Thoracic aorta (tissue), 2 donors: ENCODE measurements around the gene NXT1. TPM values are rescaled to one million over a fixed set of nuclear protein-coding genes. Genes with fewer than 3 reads are reported as not detected.

Experiments
- ATAC-seq: fragments of 150-250 bp; one replicate; pipeline ENCODE4 v1.8.0; 2017; ENCODE audit warnings: low read depth; ENCODE audit not compliant: insufficient number of reproducible peaks, low FRiP score
- DNase-seq: peaks from one replicate; pipeline ENCODE4 v3.0.0-alpha.2; 2020; ENCODE audit warnings: low spot score
- H3K27ac ChIP-seq, 2 donors: fragments of 200-600 bp; sonication (generic); 1 replicate in 1 of 2; 2 replicates in 1 of 2; pipeline ENCODE4 v1.5.1; 2016; ENCODE audit warnings: mild to moderate bottlenecking in 2 of 2, moderate library complexity in 2 of 2
- H3K27me3 ChIP-seq: fragments of 200-600 bp; sonication (generic); replicated peaks from 2 replicates; pipeline ENCODE4 v1.6.0; 2016; ENCODE audit warnings: mild to moderate bottlenecking; ENCODE audit not compliant: insufficient read depth
- H3K36me3 ChIP-seq: fragments of 200-600 bp; sonication (generic); one replicate; pipeline ENCODE4 v1.5.1; 2016
- H3K4me1 ChIP-seq, 2 donors: fragments of 200-600 bp; sonication (generic); 1 replicate in 1 of 2; 2 replicates in 1 of 2; pipeline versions ENCODE4 v1.5.1 to v1.6.0; 2016; ENCODE audit warnings: low read depth in 2 of 2, mild to moderate bottlenecking in 1 of 2; ENCODE audit not compliant: control insufficient read depth in 1 of 2
- H3K4me3 ChIP-seq: fragments of 200-600 bp; sonication (generic); 2 replicates; pipeline ENCODE4 v1.5.1; 2016; ENCODE audit warnings: mild to moderate bottlenecking
- H3K9me3 ChIP-seq: fragments of 200-600 bp; sonication (generic); 2 replicates; pipeline ENCODE4 v1.5.1; 2016
- total RNA-seq, 2 donors: library from RNA; depleted of rRNA; stranded (reverse); fragments of >200 nt; gene quantifications; one replicate each; pipeline versions ENCODE4 v1.1.0 to v1.2.3, GENCODE V29; 2016
- TF ChIP-seq, protein P1 (sequence below): fragments of 200-600 bp; sonication (generic); IDR thresholded peaks from one replicate; pipeline ENCODE4 v1.5.1; 2019; ENCODE audit warnings: antibody characterized with exemption

Gene NXT1
- total RNA-seq, 2 donors from 2014 or later: 21.8 to 79.6 TPM

DNA sequence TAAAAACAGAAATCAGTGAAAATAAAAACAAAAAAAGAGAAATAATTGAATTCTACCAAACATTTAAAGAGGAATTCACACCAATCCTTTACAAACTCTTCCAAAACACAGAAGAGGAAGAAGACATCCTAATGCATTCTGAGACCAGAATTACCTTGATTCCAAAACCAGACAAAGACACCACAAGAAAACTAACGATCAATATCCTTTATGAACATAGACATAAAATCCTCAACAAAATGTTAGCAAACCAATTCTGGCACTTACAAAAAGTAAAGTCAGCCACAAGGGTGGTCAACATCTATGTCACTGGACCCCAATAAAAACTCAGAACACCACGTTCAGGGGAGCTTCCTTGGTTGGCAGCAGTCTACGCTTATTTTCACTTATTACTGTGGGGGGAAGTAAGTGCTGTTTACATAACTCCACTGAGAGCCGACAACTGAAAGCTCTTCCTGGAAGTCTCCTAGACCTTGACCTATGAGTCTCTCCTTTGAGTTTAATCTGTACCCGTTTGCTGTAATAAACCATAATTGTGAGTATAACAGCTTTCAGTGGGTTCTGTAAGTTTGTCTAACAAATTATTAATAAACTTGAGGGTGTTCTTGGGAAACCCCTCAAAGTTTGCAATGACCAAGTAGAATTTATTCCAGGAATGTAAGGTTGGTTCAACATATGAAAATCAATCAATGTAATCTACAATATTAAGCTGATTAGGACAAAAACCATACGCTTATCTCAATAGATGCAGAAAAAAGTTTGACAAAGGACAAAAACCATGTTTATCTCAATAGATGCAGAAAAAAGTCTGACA lies 35.9 kb downstream of the NXT1 start:
- no peaks in the 10 kb centered on the region for H3K4me1 ChIP-seq
- ATAC-seq (no peak), DNase-seq (no peak)
- H3K9me3 ChIP-seq: no peaks in the 10 kb centered on the region
- H3K36me3 ChIP-seq: no peaks in the 10 kb centered on the region
- no peak overlapping the region for H3K27ac ChIP-seq
- H3K27me3 ChIP-seq: no peaks in the 10 kb centered on the region
- H3K4me3 ChIP-seq: no peak overlapping the region
- TF ChIP-seq, protein P1, sequence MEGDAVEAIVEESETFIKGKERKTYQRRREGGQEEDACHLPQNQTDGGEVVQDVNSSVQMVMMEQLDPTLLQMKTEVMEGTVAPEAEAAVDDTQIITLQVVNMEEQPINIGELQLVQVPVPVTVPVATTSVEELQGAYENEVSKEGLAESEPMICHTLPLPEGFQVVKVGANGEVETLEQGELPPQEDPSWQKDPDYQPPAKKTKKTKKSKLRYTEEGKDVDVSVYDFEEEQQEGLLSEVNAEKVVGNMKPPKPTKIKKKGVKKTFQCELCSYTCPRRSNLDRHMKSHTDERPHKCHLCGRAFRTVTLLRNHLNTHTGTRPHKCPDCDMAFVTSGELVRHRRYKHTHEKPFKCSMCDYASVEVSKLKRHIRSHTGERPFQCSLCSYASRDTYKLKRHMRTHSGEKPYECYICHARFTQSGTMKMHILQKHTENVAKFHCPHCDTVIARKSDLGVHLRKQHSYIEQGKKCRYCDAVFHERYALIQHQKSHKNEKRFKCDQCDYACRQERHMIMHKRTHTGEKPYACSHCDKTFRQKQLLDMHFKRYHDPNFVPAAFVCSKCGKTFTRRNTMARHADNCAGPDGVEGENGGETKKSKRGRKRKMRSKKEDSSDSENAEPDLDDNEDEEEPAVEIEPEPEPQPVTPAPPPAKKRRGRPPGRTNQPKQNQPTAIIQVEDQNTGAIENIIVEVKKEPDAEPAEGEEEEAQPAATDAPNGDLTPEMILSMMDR: no peak

DNA sequence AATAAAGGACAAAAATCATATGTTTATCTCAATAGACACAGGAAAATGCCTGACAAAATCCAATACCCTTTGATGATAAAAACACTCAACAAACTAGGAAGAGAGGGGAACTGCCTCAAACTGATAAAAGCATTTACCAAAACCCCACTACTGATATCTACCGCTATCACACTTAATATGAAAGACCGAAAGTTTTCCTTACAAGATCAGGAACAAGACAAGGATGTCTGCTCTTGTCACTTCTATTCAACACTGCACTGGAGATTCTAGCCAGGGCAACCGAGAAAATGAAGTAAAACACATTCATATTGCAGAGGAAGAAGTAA lies 36.5 kb downstream of the NXT1 start:
- ATAC-seq: no peak
- H3K9me3 ChIP-seq: no peaks in the 10 kb centered on the region
- TF ChIP-seq, protein P1: no peak
- H3K27me3 ChIP-seq: no peaks in the 10 kb centered on the region
- no peak overlapping the region for H3K27ac ChIP-seq
- H3K36me3 ChIP-seq: no peaks in the 10 kb centered on the region
- no peaks in the 10 kb centered on the region for H3K4me1 ChIP-seq
- no peak overlapping the region for H3K4me3 ChIP-seq
- DNase-seq: no peak

DNA sequence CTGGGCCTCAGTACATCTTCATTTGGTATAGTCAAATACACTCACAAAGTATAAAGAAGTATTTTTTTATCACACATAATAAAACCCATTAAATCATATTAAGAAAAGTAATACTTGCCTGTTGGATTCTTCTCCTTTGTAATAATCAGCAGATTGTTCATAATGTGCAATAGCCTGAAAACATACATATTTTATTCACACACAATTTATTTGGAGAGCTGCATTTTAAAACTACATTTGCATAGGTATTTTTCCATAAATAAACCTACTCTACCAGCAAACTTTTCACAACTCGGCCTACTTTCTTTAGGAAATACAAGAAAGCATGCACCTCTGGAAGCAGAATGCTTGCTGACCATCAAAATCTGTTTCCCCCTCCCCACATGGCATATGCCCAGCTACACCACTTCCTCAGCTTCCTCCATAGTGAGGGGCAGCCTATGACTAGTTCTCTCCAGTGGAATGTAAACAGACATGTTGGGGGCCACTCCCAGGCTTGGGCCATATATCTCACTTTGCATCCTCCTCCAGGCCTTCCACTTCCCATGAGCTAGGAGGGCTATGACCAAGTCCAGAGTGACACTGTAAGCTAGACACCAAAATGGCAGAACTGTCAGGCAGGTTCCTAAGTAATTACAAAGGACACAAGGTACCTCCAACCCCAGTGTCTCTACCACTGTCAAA lies 39.6 kb downstream of the NXT1 start:
- TF ChIP-seq, protein P1: no peak
- Histone ChIP-seq H3K27ac (no peak overlapping the region), H3K9me3 (no peaks in the 10 kb centered on the region), H3K36me3 (peaks cover 19% of the 10 kb centered on the region), H3K4me1 (no peaks in the 10 kb centered on the region), H3K4me3 (no peak overlapping the region), H3K27me3 (no peaks in the 10 kb centered on the region)
- ATAC-seq (no peak), DNase-seq (no peak)

- DNase-seq: no peak
- H3K9me3 ChIP-seq: no peaks in the 10 kb centered on the region
- no peak overlapping the region for H3K4me3 ChIP-seq
- ATAC-seq: no peak
- peaks cover 19% of the 10 kb centered on the region for H3K36me3 ChIP-seq
- TF ChIP-seq, protein P1: no peak
- H3K27me3 ChIP-seq: no peaks in the 10 kb centered on the region
- H3K4me1 ChIP-seq: no peaks in the 10 kb centered on the region
- no peak overlapping the region for H3K27ac ChIP-seq
These were observed 41.2 kb downstream of the NXT1 start for GRCh38 chr20:23391707-23392310.

- no peaks in the 10 kb centered on the region for H3K4me1 ChIP-seq
- H3K9me3 ChIP-seq: no peaks in the 10 kb centered on the region
- no peak overlapping the region for H3K4me3 ChIP-seq
- DNase-seq (no peak), ATAC-seq (no peak)
- H3K36me3 ChIP-seq: peaks cover 23% of the 10 kb centered on the region
- H3K27me3 ChIP-seq: no peaks in the 10 kb centered on the region
- H3K27ac ChIP-seq: no peak overlapping the region
- TF ChIP-seq, protein P1: no peak
These were observed 43.6 kb downstream of the NXT1 start for GRCh38 chr20:23393996-23394775.
